Measurements from ENCODE around the gene FAM216A.
"Not testable (repeated sequence)": the region's sequence is repeated elsewhere in the genome, so short reads cannot be mapped to it uniquely, and the experiment has no call there.

Gene FAM216A, protein sequence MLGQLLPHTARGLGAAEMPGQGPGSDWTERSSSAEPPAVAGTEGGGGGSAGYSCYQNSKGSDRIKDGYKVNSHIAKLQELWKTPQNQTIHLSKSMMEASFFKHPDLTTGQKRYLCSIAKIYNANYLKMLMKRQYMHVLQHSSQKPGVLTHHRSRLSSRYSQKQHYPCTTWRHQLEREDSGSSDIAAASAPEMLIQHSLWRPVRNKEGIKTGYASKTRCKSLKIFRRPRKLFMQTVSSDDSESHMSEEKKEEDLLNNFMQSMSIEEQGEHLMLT

DNA sequence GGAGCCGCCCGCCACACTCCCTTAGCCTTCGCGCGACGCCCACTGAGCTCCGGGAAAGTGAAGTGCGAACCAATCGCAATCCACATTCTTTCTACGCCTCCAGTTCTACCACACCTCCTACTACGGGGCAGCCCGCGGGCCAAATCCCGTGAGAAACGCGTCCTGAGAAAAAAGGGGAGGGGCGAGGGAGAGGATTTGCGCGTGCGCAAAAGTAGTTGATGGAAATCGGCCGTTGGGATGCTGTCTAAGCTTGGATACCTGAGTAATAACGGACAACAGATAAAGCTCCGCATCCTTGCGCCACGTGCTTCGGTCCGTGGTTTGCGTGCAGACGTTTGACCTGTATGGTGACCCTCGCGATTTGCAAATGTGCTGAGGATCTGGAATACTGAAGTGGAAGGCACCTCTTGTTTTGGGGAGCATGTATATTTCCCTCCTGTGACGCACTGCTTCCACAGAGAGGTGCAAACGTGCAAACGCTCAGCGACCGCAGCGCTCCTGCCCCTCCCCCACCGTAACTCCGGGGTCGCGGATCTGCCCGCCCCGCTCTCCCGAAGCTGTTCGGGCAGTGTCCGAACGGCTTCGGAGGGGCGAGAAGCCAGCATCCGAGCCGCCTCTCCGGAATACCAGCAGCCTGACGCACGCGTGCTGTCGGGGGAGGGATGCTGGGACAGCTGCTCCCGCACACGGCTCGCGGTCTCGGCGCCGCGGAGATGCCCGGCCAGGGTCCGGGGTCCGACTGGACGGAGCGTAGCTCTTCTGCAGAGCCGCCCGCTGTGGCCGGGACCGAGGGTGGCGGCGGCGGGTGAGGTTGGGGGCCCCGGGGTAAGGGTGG is at the start of gene FAM216A, which contains the start of gene GPN3:
TSS of gene FAM216A (plus strand) at position 632 of the 835 bp plus-strand sequence. CDS start at position 663, 31 bp downstream.
TSS of gene GPN3 (minus strand) at position 44 of the 835 bp plus-strand sequence. CDS start 54 bp downstream, outside the sequence.
- DNase-seq, result peak; percentile 97

DNA sequence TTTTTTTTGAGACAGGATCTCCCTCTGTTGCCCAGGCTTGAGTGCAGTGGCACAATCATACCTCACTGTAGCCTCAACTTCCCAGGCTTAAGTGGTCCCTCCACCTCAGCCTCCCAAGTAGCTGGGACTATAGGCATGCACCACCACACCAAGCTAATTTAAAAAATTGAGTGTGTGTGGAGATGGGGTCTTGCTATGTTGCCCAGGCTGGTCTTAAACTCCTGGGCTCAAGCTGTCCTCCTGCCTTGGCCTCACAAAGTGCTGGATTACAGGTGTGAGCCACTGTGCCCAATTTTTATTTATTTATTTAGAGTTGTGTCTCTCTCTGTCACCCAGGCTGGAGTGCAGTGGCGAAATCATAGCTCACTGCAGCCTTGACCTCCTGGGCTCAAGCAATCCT is 48.0 kb upstream of the FAM216A start:
- not testable (repeated sequence) for DNase-seq

DNA sequence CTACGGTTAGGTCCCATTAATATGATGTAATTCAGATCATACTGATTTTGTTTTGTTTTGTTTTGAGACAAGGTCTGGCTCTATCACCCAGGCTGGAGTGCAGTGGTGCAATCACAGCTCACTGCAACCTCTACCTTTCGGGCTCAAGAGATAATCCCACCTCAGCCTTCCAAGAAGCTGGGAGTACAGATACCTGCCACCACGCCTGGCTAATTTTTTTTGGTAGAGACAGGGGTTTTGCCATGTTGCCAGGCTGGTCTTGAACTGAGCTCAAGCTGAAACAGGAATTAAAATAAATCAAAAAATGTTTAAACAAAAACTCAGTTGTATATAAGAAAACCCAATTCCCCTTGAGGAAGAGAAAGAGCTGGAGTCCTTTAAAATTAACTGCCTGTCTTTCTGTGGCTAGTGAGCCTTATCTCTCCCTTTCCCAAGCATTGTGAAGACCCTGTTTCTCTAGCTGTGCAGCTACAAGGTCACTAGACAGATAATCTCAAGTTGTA is 47.4 kb upstream of the FAM216A start:
- DNase-seq, result no peak

DNA sequence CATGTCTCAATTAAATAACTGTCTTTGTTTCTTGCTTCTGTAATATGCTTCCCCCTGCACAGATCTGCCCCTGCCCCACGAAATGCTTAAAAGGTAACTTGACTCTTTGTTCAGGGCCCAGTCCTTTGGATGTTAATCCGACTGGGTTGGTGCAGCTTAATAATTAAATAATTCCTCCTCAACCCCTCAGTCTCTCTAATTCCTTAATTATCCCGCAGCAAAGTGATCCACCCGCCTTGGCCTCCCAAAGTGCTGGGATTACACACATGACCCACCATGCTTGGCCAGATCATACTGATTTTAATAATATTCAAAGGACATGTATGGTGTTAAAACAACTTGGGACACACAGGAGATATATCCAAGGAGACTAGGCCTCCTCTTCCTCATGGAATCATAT is 46.9 kb upstream of the FAM216A start:
- DNase-seq, result no peak

DNA sequence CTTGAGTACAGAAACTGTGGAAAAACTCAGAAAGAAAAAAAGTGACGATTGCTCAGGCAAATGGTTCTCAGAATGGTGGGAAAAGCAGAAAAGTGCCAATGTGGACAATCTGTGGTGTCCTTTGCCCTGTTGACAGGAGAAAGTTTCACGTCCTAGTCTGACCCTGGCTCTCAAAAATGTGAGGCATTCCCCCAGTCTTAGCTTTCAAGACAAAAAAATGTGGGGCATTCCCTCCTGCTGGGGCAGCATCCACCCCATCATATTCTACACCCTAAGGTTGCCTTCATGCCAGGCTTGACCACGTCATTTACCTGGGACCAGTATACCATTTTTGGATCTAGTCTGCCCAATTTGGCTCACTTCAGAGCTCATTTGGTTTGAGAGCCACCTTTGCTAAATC is 44.4 kb upstream of the FAM216A start:
- no peak for DNase-seq

DNA sequence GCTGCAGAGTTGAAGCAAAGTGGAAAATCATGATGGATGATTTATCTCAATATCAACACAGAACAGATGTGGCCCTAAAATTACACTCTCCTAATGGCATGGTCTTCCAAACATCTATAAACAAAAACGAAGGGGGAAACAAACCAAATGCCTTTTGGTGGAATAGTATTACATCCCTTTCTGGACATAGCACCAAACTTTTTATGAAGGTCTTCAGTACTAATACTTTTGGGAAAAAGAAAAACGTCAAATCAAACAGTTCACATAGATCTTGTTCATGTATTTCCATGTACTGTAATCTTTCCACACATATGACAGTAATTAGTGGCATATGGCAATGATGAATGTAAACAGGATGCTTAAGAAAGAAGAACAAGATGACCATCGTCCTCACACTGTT is 42.2 kb upstream of the FAM216A start:
- no peak for DNase-seq

DNA sequence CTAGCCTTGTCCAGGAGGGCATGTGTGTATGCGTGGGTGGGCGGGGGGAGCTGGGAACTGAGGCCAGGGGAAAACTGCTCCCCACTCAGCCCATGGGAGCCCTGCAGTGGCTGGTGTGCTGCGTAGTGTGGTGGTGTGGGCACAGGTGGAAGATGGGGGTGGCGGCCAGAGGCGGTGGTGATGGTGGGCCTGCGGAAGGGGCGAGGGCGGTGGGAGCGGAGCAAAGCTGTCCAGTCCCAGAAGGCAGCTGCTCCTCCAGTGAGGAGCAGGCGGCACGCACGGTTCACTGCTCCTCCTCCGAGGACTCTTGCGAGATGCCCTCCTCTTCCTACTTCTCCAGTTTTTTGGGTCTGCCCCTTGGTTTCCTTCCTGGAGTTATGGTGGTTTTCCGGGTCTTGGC is 39.0 kb upstream of the FAM216A start:
- DNase-seq, result not testable (repeated sequence)

DNA sequence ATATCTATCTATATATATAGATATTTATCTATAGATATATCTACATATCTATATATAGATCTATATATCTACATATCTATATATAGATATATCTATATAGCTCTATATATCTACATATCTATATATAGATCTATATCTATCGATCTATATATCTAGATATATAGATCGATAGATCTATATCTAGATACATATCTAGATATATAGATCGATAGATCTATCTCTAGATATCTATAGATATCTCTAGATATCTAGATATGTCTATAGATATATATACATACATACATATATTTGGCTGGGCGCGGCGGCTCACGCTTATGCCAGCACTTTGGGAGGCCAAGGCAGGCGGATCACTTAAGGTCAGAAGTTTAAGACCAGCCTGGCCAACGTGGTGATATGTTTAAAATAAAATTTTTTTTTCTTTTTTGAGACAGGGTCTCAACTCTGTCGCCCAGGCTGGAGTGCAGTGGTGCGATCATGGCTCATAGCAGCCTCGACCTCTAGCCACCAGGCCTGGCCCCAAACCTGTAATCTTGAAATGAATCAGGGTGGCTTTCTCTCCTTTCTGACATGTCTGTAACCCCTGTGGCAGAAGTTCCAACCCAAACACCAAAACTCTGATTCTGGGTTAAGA is 36.6 kb upstream of the FAM216A start:
- DNase-seq, result no peak

DNA sequence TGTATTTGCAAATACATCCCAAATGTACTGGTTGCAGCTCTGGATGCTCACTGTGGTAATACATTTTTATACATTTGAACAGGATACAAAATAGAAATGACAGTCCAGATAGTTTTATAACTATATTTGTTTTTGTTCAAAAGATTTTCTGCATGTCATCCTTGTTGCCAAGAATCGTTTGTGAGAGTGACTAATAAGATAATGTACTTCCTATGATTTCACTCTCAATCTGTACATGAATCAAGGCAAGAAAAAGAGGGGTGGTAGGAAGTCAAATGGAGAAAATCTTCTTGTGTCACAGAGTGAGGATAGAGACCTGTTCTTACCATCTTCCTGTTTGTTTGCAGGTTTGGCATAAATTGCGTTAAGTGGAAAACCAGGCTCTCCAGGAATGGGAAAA is 32.4 kb upstream of the FAM216A start:
- no peak for DNase-seq

DNA sequence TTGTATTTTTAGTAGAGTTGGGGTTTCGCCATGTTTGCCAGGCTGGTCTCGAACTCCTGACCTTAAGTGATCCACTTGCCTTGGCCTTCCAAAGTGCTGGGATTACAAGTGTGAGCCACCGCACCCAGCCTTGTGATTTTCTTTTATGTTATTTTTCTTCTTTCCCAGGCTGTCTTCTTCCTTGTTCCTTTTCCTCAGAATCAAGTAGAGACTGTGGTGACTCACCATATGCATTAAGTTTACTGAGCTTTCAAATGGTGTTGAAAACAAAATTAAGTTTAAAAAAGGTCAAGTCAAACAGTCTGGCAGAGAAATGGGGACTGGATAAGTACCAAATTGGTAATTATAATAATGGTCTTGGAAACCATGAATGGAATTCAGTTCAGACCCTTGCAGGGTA is 24.2 kb upstream of the FAM216A start:
- DNase-seq, result no peak

DNA sequence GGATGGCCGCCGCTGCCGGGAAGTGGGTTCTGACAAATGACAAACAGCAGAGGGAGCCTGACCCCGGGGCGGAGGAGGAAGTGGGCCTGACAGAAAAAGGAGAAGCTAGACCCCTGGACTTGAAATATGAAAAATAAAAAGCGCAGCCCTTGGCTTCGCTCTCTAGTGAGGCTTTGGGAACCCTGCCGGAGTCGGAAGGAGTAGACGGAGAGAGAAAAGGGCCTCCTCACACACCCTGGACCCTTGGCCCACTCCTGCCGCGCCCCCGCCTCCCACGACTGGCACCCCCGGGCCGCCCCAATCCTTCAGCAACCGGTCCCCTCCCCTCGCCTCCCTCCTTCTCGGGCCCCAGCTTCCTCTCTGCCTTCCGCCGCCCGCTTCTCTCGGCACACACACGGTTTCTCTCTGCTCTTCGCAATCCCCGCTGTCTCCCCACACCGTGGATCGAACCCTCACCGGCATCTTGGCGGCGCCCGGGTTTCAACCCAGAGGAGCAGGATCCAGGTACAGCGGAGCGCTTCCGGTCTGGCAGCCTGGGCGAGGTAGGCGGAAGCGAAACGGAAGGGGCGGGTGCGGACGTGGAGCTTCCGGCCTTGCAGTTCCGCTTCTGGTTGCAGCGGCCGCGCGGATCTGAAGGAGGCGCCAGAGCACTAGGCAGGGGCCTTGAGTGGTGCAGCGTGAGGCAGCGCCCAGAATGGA is 18.7 kb upstream of the FAM216A start, which contains the start of gene ARPC3:
TSS of gene ARPC3 (minus strand) at position 539 of the 699 bp plus-strand sequence. CDS start at position 462, 77 bp downstream.
- peak; percentile 95 for DNase-seq

DNA sequence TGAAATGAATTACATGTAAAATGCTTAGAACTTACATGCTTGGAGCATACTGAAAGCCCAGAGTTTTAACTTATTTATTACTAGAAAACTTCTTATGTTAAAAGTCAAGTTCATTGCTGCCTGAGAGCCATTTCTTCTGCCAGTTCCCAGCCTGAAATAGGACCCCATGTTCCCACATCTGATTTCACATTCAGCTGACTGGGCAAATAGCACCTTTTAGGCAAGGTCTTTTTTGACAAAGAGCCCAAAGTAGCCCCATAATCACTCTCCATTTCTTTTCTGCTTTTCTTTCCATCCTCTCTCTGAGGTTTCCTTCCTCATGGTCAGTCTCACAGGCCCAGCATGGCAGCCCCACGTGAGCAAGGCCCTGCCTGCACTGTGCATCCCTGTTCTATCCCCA is 17.4 kb upstream of the FAM216A start:
- no peak for DNase-seq

DNA sequence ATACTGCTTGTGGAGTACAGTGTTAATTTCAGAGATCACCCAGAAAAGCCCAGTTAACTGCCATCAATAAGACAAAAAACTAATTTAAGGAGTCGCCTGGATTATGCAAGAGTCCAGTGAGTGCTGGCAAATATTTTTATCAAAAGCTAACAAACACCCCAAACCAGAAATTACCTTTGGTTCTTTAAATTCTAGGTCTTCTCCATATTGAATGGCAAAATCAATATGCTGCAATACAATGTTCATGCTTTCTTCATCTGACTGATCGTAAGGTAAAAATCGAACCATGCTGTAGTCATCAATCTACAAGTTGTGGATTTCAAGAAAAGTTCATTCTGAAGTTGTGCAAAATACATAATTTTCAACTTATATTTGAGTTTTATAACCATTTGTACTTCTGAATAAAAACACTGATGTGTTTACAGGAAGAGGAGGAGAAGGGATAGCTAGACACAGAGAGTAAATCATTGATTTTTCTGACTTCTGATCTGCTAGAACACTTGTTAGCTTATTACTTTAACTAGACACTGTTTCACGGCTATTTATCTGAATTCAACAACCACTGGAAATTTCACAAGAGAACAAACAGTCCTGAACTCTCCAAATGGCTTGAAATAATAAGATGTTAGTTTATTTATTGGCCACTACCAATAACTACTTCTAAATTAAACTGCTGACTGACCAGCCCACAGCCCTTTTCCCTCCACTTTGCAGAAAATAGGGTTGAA is 14.9 kb upstream of the FAM216A start:
- no peak for DNase-seq

DNA sequence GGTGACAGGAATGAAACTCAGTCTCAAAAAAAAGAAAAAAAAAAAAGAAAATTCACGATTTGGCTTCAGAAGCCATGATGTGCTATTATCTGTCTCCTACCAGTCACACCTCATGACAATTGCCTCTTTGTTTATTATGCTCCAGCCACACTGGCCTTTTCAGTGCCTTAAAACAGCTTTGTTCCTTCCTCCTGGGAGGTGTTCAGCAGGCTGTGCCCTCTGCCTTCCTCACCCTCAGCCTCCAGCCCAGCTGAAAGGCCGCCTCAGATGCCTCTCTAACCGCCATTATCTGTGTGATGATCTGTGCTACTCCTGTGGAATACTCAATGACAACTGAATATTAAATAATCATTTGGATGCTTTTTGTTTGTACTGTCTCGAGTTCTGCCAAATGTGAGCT is 9.9 kb upstream of the FAM216A start:
- no peak for DNase-seq

DNA sequence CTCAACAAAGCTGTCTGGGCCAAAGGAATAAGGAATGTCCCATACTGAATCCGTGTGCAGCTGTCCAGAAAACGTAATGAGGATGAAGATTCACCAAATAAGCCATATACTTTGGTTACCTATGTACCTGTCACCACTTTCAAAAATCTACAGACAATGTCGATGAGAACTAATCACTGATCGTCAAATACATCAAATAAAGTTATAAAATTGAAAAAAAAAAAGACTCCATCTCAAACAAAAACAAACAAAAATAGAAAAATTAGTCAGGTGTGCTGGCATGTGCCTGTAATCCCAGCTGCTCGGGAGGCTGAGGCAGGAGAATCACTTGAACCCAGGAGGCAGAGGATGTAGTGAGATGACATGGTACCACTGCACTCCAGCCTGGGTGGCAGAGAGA is 7.5 kb upstream of the FAM216A start:
- DNase-seq, result not testable (repeated sequence)

DNA sequence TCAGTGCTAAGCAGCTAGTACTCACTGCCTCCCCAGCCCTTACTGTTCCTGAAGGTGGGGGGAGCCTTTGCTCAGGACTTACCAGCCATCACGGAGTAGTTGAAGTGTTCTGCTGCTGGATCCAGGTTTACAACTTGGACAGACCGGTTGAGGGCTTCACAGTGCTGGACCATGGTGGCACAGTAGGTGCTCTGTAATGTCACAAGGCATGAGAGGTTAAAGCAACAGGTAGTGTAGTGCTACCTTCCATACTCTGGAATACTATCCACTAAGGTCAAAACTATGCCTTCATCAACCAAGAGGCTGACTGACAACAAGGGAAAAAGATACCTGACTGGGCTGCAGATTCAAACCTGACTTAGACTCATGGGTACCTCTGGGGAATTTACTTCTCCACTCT is 3.6 kb upstream of the FAM216A start:
- DNase-seq, result no peak

DNA sequence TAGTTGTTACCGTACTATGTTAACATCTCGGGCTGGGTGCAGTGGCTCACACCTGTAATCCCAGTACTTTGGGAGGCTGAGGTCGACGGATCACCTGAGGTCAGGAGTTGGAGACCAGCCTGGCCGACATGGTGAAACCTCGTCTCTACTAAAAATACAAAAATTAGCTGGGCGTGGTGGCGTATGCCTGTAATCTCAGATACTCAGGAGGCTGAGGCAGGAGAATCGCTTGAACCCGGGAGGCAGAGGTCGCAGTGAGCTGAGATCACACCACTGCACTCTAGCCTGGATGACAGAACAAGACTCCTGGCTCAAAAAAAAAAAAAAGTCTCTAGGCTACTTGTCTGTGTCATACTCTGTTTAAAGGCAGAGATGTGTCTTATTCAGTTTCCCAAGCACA is 2.9 kb upstream of the FAM216A start:
- not testable (repeated sequence) for DNase-seq

DNA sequence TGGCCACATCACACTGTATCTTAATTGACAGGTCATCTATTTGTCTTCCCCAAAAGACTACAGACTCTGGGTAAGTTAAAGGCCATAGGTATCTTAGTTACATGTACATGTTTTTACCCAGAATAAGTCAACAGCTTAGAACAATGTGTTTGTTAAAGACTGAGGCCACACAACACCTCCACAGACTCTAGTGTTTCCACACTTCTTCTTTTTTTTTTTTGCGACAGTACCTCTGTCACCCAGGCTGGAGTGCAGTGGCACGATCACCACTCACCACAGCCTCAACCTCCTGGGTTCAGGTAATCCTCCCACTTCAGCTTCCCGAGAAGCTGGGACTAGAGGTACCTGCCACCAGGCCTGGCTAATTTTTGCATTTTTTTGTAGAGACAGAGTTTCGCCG is 1.9 kb upstream of the FAM216A start:
- DNase-seq, result no peak

DNA sequence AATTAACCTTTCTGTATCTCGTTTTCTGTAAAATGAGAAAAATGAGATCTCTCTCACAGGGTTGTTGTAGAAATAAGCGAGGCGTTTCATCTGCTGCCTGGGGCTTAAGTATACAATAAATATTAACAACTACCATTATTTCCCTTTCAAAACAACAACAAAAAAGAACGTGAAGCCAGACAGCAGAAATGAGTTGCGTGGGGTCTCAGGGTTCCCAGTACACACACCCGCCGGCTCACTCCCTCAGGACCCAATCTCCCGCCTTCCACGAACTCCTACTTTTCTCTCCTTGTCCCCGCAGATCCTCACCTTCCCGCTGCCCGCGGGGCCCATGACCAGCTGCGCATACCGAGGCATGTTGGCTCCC is 815 bp upstream of the FAM216A start:
- DNase-seq, result no peak

DNA sequence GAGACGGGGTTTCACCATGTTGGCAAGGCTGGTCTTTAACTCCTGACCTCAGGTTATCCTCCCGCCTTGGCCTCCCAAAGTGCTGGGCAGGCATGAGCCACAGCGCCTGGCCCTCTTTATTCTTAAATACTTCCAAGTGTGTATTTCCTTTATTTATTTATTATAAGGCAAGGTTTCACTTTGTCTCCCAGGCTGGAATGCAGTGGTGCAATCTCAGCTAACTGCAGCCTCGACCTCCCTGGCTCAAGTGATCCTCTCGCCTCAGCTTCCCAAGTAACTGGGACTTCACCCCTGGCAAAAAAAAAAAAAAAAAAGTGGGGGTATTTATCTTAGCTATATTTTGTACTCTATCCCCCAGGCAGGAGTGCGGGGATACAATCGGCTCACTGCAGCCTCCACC is 6.8 kb downstream of the FAM216A start:
- no peak for DNase-seq

DNA sequence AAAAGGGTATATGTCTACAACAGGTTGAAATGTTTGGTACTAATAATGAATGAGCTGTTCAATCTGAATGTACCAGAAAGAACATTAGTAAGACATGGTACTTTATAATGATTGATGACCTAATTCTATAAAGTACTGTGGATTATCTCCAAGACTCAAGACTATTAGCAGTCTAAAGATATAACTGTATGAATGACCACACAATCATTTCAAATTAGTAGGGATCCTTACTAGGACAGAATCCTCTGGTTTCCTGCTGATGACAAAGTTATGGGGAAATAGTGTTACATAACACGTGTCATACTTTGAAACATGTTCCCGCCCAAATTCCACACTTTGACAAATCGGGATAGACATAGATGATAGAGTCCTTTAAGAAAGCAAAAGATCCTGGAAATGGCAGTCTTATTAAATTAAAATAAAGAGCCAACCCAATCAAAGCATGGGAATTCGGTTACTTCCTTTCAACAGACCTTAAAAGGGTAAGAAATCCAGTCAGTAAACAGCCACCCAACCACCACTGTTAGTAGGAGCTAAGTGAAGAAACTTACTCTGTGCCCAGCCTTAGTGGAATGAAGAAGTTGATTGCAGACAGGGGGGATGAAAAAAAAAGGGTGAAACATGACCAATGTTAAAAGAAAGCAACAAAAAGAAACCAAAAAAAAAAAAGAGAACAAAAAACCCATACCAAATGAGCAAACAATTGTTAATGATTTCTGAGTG is 30.5 kb downstream of the FAM216A start:
- no peak for DNase-seq

DNA sequence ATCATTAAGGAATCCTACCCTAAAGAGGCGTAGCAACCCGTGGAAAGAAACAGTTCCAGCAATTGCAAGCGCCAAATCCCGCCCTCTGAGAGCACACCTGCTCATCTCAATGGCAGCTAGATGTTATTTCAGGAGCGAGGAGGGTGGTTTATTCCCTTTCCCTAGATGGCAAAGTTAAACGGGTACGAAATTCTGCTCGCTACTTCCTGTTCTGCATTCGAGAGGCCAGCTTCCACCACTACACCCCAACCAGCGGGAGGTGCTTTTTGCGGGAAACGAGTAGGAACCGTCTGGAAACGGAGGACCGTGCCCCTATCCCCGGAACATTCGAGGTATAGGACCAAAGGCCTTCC is 32.7 kb downstream of the FAM216A start:
- no peak for DNase-seq
